Body of pancreas (tissue), 4 donors: ENCODE data around the gene DAPK3. TPM values are rescaled to one million over a fixed set of nuclear protein-coding genes. Genes with fewer than 3 reads are reported as not detected.

ENCODE experiments used
- ATAC-seq: fragments of 150-250 bp; one replicate; pipeline ENCODE4 v1.9.1; 2016
- DNase-seq, 4 donors: peaks; one replicate each; pipeline ENCODE4 v3.0.0-alpha.2; 2019
- H3K27ac ChIP-seq, 4 donors: fragments of 200-600 bp; sonication (generic); 1 replicate in 3 of 4; 2 replicates in 1 of 4; pipeline versions ENCODE4 v1.5.1 to v1.6.1; 2016 to 2019; ENCODE audit warnings: mild to moderate bottlenecking in 1 of 4, mixed read lengths in 1 of 4, moderate library complexity in 1 of 4
- H3K27me3 ChIP-seq, 2 donors: fragments of 200-600 bp; sonication (generic); one replicate each; pipeline ENCODE4 v1.6.0; 2016; ENCODE audit warnings: mild to moderate bottlenecking in 1 of 2
- H3K36me3 ChIP-seq, 2 donors: fragments of 200-600 bp; sonication (generic); replicated peaks in 1 of 2; 2 replicates each; pipeline ENCODE4 v1.5.1; 2016; ENCODE audit warnings: low read depth in 2 of 2; ENCODE audit not compliant: insufficient read depth in 1 of 2
- H3K4me1 ChIP-seq: fragments of 200-600 bp; sonication (generic); one replicate; pipeline ENCODE4 v1.6.0; 2016
- H3K4me3 ChIP-seq, 2 donors: fragments of 200-600 bp; sonication (generic); 1 replicate in 1 of 2; 2 replicates in 1 of 2; pipeline ENCODE4 v1.5.1; 2016 to 2019
- H3K9me3 ChIP-seq, 3 donors: fragments of 200-600 bp; sonication (generic); 1 replicate in 2 of 3; 2 replicates in 1 of 3; pipeline ENCODE4 v1.5.1; 2016
- POLR2A ChIP-seq, 3 donors: fragments of 450-650 bp; IDR thresholded peaks; one replicate each; pipeline ENCODE4 v1.6.1; 2016; ENCODE audit warnings: antibody characterized with exemption in 3 of 3, mild to moderate bottlenecking in 2 of 3
- WGBS, 2 donors: methylation state at CpG; one replicate each; pipeline ENCODE4 v1.1.5; 2017; 5-methylcytosine and 5-hydroxymethylcytosine counted together
- intact Hi-C: fragments of 100-400 bp; cut with DNase I; formaldehyde crosslinking; loops from one replicate; pipeline ENCODE4 v1.15.1; 2023
- total RNA-seq, 2 donors: library from RNA; depleted of rRNA; stranded (reverse); fragments of >200 nt; gene quantifications; one replicate each; pipeline ENCODE4 v1.1.0, GENCODE V29; 2016
- TF ChIP-seq, protein P1 (sequence below), 7 experiments: fragments of 450-650 bp in 4 of 7; fragments of 200-600 bp in 3 of 7; sonication (generic) in 3 of 7; IDR thresholded peaks; one replicate each; pipeline ENCODE4 v1.5.1; 2016 to 2019; ENCODE audit warnings: antibody characterized with exemption in 7 of 7

DAPK3 gene
- total RNA-seq, 2 donors from 2014 or later = 44.5 to 47.7 TPM

DNA sequence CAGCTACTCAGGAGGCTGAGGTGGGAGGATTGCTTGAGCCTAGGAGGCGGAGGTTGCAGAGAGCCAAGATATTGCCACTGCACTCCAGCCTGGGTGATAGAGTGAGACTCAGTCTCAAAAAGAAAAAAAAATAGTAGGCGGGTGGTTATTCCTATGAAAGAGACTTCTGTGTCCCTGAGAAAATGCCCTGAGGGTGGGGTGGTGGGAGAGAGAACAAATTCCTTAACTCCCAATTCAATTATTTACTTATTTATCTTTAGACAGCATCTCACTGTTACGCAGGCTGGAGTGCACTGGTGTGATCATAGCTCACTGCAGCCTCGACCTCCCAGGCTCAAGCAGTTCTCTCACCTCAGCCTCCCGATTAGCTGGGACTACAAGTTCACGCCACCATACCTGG, 24.7 kb upstream of the DAPK3 start:
- TF ChIP-seq, protein P1, sequence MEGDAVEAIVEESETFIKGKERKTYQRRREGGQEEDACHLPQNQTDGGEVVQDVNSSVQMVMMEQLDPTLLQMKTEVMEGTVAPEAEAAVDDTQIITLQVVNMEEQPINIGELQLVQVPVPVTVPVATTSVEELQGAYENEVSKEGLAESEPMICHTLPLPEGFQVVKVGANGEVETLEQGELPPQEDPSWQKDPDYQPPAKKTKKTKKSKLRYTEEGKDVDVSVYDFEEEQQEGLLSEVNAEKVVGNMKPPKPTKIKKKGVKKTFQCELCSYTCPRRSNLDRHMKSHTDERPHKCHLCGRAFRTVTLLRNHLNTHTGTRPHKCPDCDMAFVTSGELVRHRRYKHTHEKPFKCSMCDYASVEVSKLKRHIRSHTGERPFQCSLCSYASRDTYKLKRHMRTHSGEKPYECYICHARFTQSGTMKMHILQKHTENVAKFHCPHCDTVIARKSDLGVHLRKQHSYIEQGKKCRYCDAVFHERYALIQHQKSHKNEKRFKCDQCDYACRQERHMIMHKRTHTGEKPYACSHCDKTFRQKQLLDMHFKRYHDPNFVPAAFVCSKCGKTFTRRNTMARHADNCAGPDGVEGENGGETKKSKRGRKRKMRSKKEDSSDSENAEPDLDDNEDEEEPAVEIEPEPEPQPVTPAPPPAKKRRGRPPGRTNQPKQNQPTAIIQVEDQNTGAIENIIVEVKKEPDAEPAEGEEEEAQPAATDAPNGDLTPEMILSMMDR (IDR thresholded peaks at IDR 0.05) = no peak
- TF ChIP-seq POLR2A (IDR thresholded peaks at IDR 0.05) = no peak
- no peak overlapping the region for H3K4me3 ChIP-seq
- 60 to 64% methylated on average over 6 of the region's 6 CpGs for WGBS, 2 donors
- H3K9me3 ChIP-seq = no peaks in the 10 kb centered on the region
- intact Hi-C loops = no loop called here
- H3K27me3 ChIP-seq = no peaks in the 10 kb centered on the region
- no peak for ATAC-seq
- no peaks in the 10 kb centered on the region for H3K36me3 ChIP-seq
- no peak overlapping the region for H3K27ac ChIP-seq
- DNase-seq = no peak
- H3K4me1 ChIP-seq = no peaks in the 10 kb centered on the region

DNA sequence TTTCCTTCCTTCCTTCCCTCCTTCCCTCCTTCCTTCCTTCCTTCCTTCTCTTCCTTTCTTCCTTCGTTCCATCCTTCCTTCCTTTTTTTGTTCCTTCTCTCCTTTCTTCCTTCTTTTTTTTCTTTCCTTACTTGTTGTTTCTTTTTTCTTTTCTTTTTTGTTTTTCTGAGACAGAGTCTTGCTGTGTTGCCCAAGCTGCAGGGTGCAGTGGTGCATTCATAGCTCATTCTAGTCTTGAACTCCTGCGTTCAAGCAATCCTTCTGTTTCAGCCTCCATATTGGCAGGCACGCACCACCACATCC, 19.9 kb upstream of the DAPK3 start:
- Histone ChIP-seq H3K9me3 (no peaks in the 10 kb centered on the region), H3K4me1 (peaks cover 23% of the 10 kb centered on the region), H3K36me3 (no peaks in the 10 kb centered on the region), H3K4me3 (no peak overlapping the region), H3K27me3 (no peaks in the 10 kb centered on the region), H3K27ac (no peak overlapping the region)
- DNase-seq = no peak
- WGBS, 2 donors = 64 to 68% methylated on average over 3 of the region's 3 CpGs
- no peak for ATAC-seq
- intact Hi-C loops = no loop called here
- TF ChIP-seq, protein P1 (IDR thresholded peaks at IDR 0.05) = no peak
- TF ChIP-seq POLR2A (IDR thresholded peaks at IDR 0.05) = no peak

DNA sequence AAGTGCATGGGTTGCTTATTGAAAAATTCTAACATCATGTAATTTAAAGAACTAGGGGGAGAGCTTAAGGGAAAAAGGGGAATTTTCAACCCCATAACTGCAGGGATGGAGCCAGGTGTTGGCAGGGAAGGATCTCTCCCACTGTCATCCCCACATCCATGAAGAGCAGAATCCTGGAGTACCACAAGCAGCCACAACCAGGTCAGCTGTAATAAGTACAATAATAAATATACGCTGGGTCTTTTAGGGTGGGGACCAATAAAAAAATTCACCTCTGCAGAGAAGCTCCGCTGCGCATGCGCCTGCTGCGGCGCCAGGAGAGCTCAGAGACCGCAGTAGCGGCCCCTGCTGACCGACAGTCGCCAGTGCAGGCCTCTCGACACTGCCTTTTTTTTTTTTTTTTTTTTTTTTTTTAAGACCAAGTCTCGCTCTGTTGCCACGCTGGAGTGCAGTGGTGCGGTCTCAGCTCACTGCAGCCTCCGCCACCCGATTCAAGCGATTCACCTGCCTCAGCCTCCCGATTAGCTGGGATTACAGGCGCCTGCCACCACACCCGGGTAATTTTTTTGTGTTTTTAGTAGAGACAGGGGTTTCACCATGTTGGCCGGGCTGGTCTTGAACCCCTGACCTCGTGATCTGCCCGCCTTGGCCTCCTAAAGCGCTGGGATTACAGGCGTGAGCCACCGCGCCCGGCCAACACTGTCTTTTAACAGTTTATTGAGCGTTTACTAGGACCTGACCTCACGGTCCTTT, 16.9 kb upstream of the DAPK3 start:
- WGBS, 2 donors = 9% methylated on average over 30 of the region's 30 CpGs
- TF ChIP-seq, protein P1 (IDR thresholded peaks at IDR 0.05) = peak; percentile 81 to 98 (median 87)
- TF ChIP-seq POLR2A (IDR thresholded peaks at IDR 0.05) = no peak
- intact Hi-C loops = no loop called here
- peak overlapping the region in 1 of 4 donors; percentile 97 for H3K27ac ChIP-seq
- peaks cover 3 to 6% of the 10 kb centered on the region in 2 donors for H3K36me3 ChIP-seq
- H3K9me3 ChIP-seq = no peaks in the 10 kb centered on the region
- ATAC-seq (peak; percentile 45), DNase-seq (peak; percentile 91 to 95 (median 92))
- peaks cover 45% of the 10 kb centered on the region for H3K4me1 ChIP-seq
- H3K4me3 ChIP-seq = no peak overlapping the region
- no peaks in the 10 kb centered on the region for H3K27me3 ChIP-seq

DNA sequence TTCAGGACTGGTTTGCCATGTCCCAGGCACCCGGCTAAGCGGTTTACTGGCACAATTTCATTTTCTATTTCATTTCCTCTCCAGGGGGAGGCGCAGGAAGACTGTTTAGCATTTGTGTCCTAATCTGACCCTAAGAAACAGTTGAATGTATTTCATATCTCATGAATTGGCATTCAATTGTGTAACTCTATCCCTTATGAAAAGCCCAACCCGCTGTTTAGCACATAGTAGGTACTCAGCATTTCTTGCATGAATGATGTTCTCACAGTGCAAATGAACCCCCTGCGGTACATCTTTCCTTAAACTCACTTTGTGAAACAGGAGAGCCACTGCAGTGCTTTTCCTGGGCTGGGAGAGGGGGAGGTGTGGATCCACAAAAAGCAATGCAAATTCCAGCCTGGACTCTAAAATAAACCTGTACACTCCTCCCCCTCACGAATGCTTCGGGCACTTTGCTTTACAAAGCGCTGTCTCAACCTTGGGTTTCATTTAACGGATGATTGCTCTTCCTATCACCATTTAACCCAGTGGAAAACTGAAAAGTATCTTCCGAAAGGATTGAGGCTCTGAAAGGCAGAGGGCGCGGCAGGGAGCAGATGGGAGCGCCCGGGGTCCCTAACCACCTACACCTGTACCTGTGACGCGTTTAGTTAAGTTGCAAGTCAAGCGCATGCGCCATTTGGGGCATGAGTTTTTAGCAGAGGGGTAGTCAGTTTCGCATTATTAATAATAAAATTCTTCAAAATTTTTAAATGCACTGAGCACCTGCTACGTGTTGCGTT, 15.6 kb upstream of the DAPK3 start:
- WGBS, 2 donors = 2% methylated on average over 21 of the region's 21 CpGs
- peak; percentile 66 to 78 (median 72) for DNase-seq
- Histone ChIP-seq H3K27ac (peak overlapping the region in 3 of 4 donors; percentile 93 to 97 (median 95)), H3K27me3 (no peaks in the 10 kb centered on the region), H3K4me1 (peaks cover 56% of the 10 kb centered on the region), H3K9me3 (no peaks in the 10 kb centered on the region), H3K36me3 (peaks cover 8 to 19% of the 10 kb centered on the region in 2 donors), H3K4me3 (no peak overlapping the region)
- ATAC-seq = peak; percentile 56
- intact Hi-C loops = no loop called here
- no peak for TF ChIP-seq POLR2A (IDR thresholded peaks at IDR 0.05)
- TF ChIP-seq, protein P1 (IDR thresholded peaks at IDR 0.05) = peak; percentile 36 to 74 (median 70)
